ENCODE measurements around the gene PLIN5.

Gene PLIN5

GRCh38 chr19:4477034-4477801 is 57.8 kb downstream of the PLIN5 start:
- DNase-seq: no peak

- DNase-seq: peak; percentile 65
These were observed 60.5 kb downstream of the PLIN5 start for GRCh38 chr19:4474514-4475022.

GRCh38 chr19:4473763-4474513 is 61.1 kb downstream of the PLIN5 start:
- no peak for DNase-seq

GRCh38 chr19:4473011-4473762 is 61.8 kb downstream of the PLIN5 start:
- DNase-seq: no peak

Data from hematopoietic multipotent progenitor cell treated with erythropoietin and hydrocortisone succinate and interleukin-3 and kit ligand, for 6 days (in vitro differentiated cells).